Loucy (cell line): ENCODE measurements around the gene PSME4.

Experiments
- H2AFZ ChIP-seq: fragments of 200-600 bp; sonication (generic); 2 replicates; pipeline ENCODE4 v1.6.0; 2016; ENCODE audit warnings: antibody characterized with exemption, mild to moderate bottlenecking, low read length, moderate library complexity
- H3F3A ChIP-seq: fragments of 200-600 bp; 2 replicates; pipeline ENCODE4 v1.6.0; 2016; ENCODE audit warnings: antibody characterized with exemption, low read depth, mild to moderate bottlenecking
- H3K27me3 ChIP-seq: fragments of 200-600 bp; sonication (generic); 2 replicates; pipeline ENCODE4 v1.6.1; 2014; ENCODE audit warnings: low read length, mild to moderate bottlenecking; ENCODE audit not compliant: insufficient read depth, poor library complexity, severe bottlenecking
- H3K36me3 ChIP-seq: fragments of 200-600 bp; sonication (generic); 2 replicates; pipeline ENCODE4 v1.6.1; 2016; ENCODE audit warnings: low read length; ENCODE audit not compliant: insufficient read depth
- H3K4me1 ChIP-seq: fragments of 200-600 bp; sonication (generic); 2 replicates; pipeline ENCODE4 v1.5.1; 2014; ENCODE audit warnings: low read length, mild to moderate bottlenecking; ENCODE audit not compliant: insufficient read depth, poor library complexity, severe bottlenecking
- H3K4me2 ChIP-seq: fragments of 200-600 bp; sonication (generic); 2 replicates; pipeline ENCODE4 v1.6.0; 2014; ENCODE audit warnings: antibody characterized with exemption, low read length, low read depth, mild to moderate bottlenecking; ENCODE audit not compliant: poor library complexity, severe bottlenecking
- H3K4me3 ChIP-seq: fragments of 200-600 bp; sonication (generic); 2 replicates; pipeline ENCODE4 v1.5.1; 2014; ENCODE audit warnings: low read length, mild to moderate bottlenecking, mixed read lengths; ENCODE audit not compliant: poor library complexity, severe bottlenecking
- H3K79me2 ChIP-seq: fragments of 200-600 bp; sonication (generic); 2 replicates; pipeline ENCODE4 v1.6.1; 2014; ENCODE audit warnings: low read length; ENCODE audit not compliant: insufficient read depth
- H3K9ac ChIP-seq: fragments of 200-600 bp; sonication (generic); 2 replicates; pipeline ENCODE4 v1.6.0; 2014; ENCODE audit warnings: mild to moderate bottlenecking, low read depth, low read length, moderate library complexity; ENCODE audit not compliant: poor library complexity, severe bottlenecking
- H3K9me2 ChIP-seq: fragments of 200-600 bp; sonication (generic); replicated peaks from 2 replicates; pipeline ENCODE4 v1.6.1; 2016; ENCODE audit warnings: low read depth, low read length, mixed read lengths
- H3K9me3 ChIP-seq: fragments of 200-600 bp; sonication (generic); 2 replicates; pipeline ENCODE4 v1.6.1; 2014; ENCODE audit warnings: mild to moderate bottlenecking, antibody characterized with exemption, low read length, low read depth; ENCODE audit not compliant: insufficient read depth
- H4K20me1 ChIP-seq: fragments of 200-600 bp; sonication (generic); 2 replicates; pipeline ENCODE4 v1.6.0; 2014; ENCODE audit warnings: antibody characterized with exemption, low read length, mild to moderate bottlenecking; ENCODE audit not compliant: insufficient read depth, poor library complexity, severe bottlenecking
- CTCF ChIP-seq: fragments of 200-600 bp; sonication (generic); conservative IDR thresholded peaks from 2 replicates; pipeline ENCODE4 v1.5.1; 2014; ENCODE audit warnings: mild to moderate bottlenecking, antibody characterized with exemption, low read length
- EZH2phosphoT487 ChIP-seq: fragments of 200-600 bp; IDR thresholded peaks from 2 replicates; pipeline ENCODE4 v1.6.1; 2018; ENCODE audit warnings: antibody characterized with exemption, mild to moderate bottlenecking, moderate library complexity, borderline replicate concordance

The PSME4 gene

GRCh38 chr2:53818854-53819435, 151.8 kb downstream of the PSME4 start:
- no peak overlapping the region for H3K9ac ChIP-seq
- TF ChIP-seq CTCF (no peak), EZH2phosphoT487 (no peak)
- no peaks in the 10 kb centered on the region for H3K27me3 ChIP-seq
- no peaks in the 10 kb centered on the region for H3K9me2 ChIP-seq
- no peaks in the 10 kb centered on the region for H3K79me2 ChIP-seq
- no peak overlapping the region for H3K4me3 ChIP-seq
- H3F3A ChIP-seq: no peaks in the 10 kb centered on the region
- H3K9me3 ChIP-seq: no peaks in the 10 kb centered on the region
- peaks cover 43% of the 10 kb centered on the region; the same call in 1 of the 2 replicates for H3K36me3 ChIP-seq
- no peak overlapping the region for H2AFZ ChIP-seq
- H3K4me2 ChIP-seq: no peak overlapping the region
- H4K20me1 ChIP-seq: no peaks in the 10 kb centered on the region
- H3K4me1 ChIP-seq: no peaks in the 10 kb centered on the region
